Keratinocyte (primary cell): ENCODE measurements around the gene APOE.

ENCODE experiments used
- EZH2 ChIP-seq: IDR thresholded peaks from one replicate; pipeline ENCODE4 v1.6.1; 2012; ENCODE audit warnings: inconsistent platforms, mild to moderate bottlenecking, low read length, moderate library complexity
- TF ChIP-seq, protein P1 (sequence below), 3 experiments: IDR thresholded peaks in 1 of 3; conservative IDR thresholded peaks in 1 of 3; optimal IDR thresholded peaks in 1 of 3; 2 replicates in 2 of 3; 3 replicates in 1 of 3; pipeline versions ENCODE3 to v1.5.1; 2011; ENCODE audit warnings: low read length in 3 of 3, mild to moderate bottlenecking in 3 of 3, moderate library complexity in 2 of 3, control low read depth in 1 of 3, inconsistent platforms in 1 of 3; ENCODE audit not compliant: insufficient read depth in 2 of 3; ENCODE audit errors: extremely low read depth in 1 of 3

DNA sequence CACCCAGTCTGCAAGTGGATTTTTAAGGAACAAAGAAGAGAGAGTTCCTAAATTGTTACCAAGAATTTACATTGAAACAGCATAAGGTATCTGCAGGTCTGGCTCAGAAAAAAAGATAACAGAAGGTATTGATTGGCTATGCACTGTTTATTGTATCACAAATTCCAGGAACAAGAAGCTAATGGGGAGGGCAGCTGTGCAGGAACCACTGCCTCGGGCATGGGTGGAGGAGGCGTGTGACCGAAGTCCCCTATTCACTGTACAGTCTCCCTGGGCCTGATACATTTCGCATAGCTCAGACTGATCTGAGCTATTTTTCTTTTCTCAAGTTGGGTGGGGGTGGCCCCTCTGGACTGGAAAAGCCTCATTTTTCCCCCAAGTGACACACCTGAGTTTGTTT, 47.8 kb upstream of the APOE start:
- TF ChIP-seq, protein P1, sequence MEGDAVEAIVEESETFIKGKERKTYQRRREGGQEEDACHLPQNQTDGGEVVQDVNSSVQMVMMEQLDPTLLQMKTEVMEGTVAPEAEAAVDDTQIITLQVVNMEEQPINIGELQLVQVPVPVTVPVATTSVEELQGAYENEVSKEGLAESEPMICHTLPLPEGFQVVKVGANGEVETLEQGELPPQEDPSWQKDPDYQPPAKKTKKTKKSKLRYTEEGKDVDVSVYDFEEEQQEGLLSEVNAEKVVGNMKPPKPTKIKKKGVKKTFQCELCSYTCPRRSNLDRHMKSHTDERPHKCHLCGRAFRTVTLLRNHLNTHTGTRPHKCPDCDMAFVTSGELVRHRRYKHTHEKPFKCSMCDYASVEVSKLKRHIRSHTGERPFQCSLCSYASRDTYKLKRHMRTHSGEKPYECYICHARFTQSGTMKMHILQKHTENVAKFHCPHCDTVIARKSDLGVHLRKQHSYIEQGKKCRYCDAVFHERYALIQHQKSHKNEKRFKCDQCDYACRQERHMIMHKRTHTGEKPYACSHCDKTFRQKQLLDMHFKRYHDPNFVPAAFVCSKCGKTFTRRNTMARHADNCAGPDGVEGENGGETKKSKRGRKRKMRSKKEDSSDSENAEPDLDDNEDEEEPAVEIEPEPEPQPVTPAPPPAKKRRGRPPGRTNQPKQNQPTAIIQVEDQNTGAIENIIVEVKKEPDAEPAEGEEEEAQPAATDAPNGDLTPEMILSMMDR (optimal IDR thresholded peaks at IDR 0.05 in 1 of 3, IDR thresholded peaks at IDR 0.05 in 1 of 3, conservative IDR thresholded peaks at IDR 0.05 in 1 of 3; ENCODE audit: extremely low read depth in 1 of 3, insufficient read depth in 2 of 3, low read length in 3 of 3): no peak
- no peak for TF ChIP-seq EZH2
